Frontal cortex (tissue), 4 donors: ENCODE measurements around the gene OR3A2. TPM values are rescaled to one million over a fixed set of nuclear protein-coding genes. Genes with fewer than 3 reads are reported as not detected.
"Not testable (repeated sequence)": the region's sequence is repeated elsewhere in the genome, so short reads cannot be mapped to it uniquely, and the experiment has no call there.

Source experiments
- DNase-seq, 2 donors: peaks; one replicate each; pipeline ENCODE4 v3.0.0; 2012; ENCODE audit warnings: low spot score in 2 of 2
- FAIRE-seq: peaks from 2 replicates; lab custom pipeline; 2012; peaks lifted over from hg19 to GRCh38; lab: Jason Lieb, UNC
- total RNA-seq: library from RNA; depleted of rRNA; stranded (reverse); fragments of >200 nt; gene quantifications from one replicate; pipeline ENCODE4 v1.2.3, GENCODE V29; 2014
- donor health status: control.
- donor health status: control.
- donor health status: control.

Gene OR3A2
- 2.4 TPM for total RNA-seq

- FAIRE-seq: no peak
- DNase-seq: no peak
These were observed at the start of gene OR3A2 for GRCh38 chr17:3385869-3386816. Gene OR3A2 (minus strand): TSS chr17:3386308.

- no peak for FAIRE-seq
- DNase-seq: no peak
These were observed 47.6 kb upstream of the OR3A2 start, which contains the start of gene OR1E2 for GRCh38 chr17:3433741-3434140. Gene OR1E2 (minus strand): TSS chr17:3433841. CDS start chr17:3433841, 0 bp downstream.

- not testable (repeated sequence) for FAIRE-seq, DNase-seq
These were observed 47.1 kb upstream of the OR3A2 start for GRCh38 chr17:3433215-3433614.

GRCh38 chr17:3418222-3418621 lies 32.1 kb upstream of the OR3A2 start:
- DNase-seq (no peak), FAIRE-seq (no peak)

GRCh38 chr17:3415610-3416009 lies 29.5 kb upstream of the OR3A2 start:
- no peak for DNase-seq
- no peak for FAIRE-seq

GRCh38 chr17:3412216-3412615 lies 26.1 kb upstream of the OR3A2 start:
- not testable (repeated sequence) for DNase-seq, FAIRE-seq

GRCh38 chr17:3411070-3411469 lies 25.0 kb upstream of the OR3A2 start, which contains the start of gene OR3A3:
Gene OR3A3 (plus strand): TSS chr17:3411370.
- no peak for FAIRE-seq
- no peak for DNase-seq

GRCh38 chr17:3403856-3404255 lies 17.7 kb upstream of the OR3A2 start:
- DNase-seq, FAIRE-seq: not testable (repeated sequence)

GRCh38 chr17:3401786-3402185 lies 15.7 kb upstream of the OR3A2 start:
- DNase-seq (no peak), FAIRE-seq (no peak)

GRCh38 chr17:3400055-3400454 lies 13.9 kb upstream of the OR3A2 start:
- DNase-seq (no peak), FAIRE-seq (no peak)

- FAIRE-seq (no peak), DNase-seq (no peak)
These were observed 12.2 kb upstream of the OR3A2 start, which contains the start of gene OR1E1 for GRCh38 chr17:3398310-3398709. Gene OR1E1 (minus strand): TSS chr17:3398410. CDS start chr17:3398410, 0 bp downstream.

- not testable (repeated sequence) for FAIRE-seq
These were observed 11.7 kb upstream of the OR3A2 start for GRCh38 chr17:3397801-3398200.

GRCh38 chr17:3389791-3390190 lies 3.7 kb upstream of the OR3A2 start:
- DNase-seq: no peak
- FAIRE-seq: no peak

More at GRCh38 chr17:3397801-3398200, 11.7 kb upstream of the OR3A2 start:
- DNase-seq: not testable (repeated sequence)

GRCh38 chr17:3381957-3382356 lies 4.2 kb downstream of the OR3A2 start:
- no peak for FAIRE-seq

GRCh38 chr17:3378321-3378720 lies 7.8 kb downstream of the OR3A2 start:
- FAIRE-seq (no peak), DNase-seq (no peak)

More at GRCh38 chr17:3381957-3382356, 4.2 kb downstream of the OR3A2 start:
- DNase-seq: no peak

- FAIRE-seq, DNase-seq: not testable (repeated sequence)
These were observed 14.9 kb downstream of the OR3A2 start for GRCh38 chr17:3371167-3371566.

- DNase-seq, FAIRE-seq: not testable (repeated sequence)
These were observed 43.3 kb downstream of the OR3A2 start for GRCh38 chr17:3342782-3343181.

- no peak for DNase-seq
- FAIRE-seq: no peak
These were observed 50.2 kb downstream of the OR3A2 start for GRCh38 chr17:3335876-3336275.

- DNase-seq (no peak), FAIRE-seq (no peak)
These were observed 67.8 kb downstream of the OR3A2 start for GRCh38 chr17:3318336-3318735.

- no peak for DNase-seq
- FAIRE-seq: no peak
These were observed 69.3 kb downstream of the OR3A2 start for GRCh38 chr17:3316836-3317235.

GRCh38 chr17:3308603-3309002 lies 77.5 kb downstream of the OR3A2 start:
- FAIRE-seq (no peak), DNase-seq (no peak)
